Stimulated activated CD8-positive, alpha-beta memory T cell treated with anti-CD3 and anti-CD28 coated beads, Interleukin-15, amount 100 ng/mL, for 4 hours (primary cell): ENCODE data around the gene MGAT4B.
A peak's percentile ranks its signal among the peaks of the same experiment; 100 is the strongest.
"Not testable (repeated sequence)": the region's sequence is repeated elsewhere in the genome, so short reads cannot be mapped to it uniquely, and the experiment has no call there.

Experiments
- DNase-seq, 2 donors: peaks; one replicate each; pipeline ENCODE4 v3.0.0-alpha.2; 2020; ENCODE audit warnings: low read depth in 2 of 2

MGAT4B gene

GRCh38 chr5:179806250-179807048 is at the start of gene MGAT4B:
Gene MGAT4B, minus strand, starts transcription at chr5:179806866. Its CDS starts 283 bp downstream, at chr5:179806583.
- DNase-seq, result no peak

GRCh38 chr5:179854356-179854755 is 47.7 kb upstream of the MGAT4B start:
- no peak for DNase-seq

- no peak for DNase-seq
Observed at GRCh38 chr5:179852993-179853547, 46.4 kb upstream of the MGAT4B start.

- no peak for DNase-seq
Observed at GRCh38 chr5:179841621-179842020, 35.0 kb upstream of the MGAT4B start.

- no peak for DNase-seq
Observed at GRCh38 chr5:179840766-179841165, 34.1 kb upstream of the MGAT4B start.

GRCh38 chr5:179840321-179840720 is 33.7 kb upstream of the MGAT4B start:
- DNase-seq, result no peak

- DNase-seq, result no peak
Observed at GRCh38 chr5:179839328-179840256, 32.9 kb upstream of the MGAT4B start.

GRCh38 chr5:179837076-179838011 is 30.7 kb upstream of the MGAT4B start:
- DNase-seq, result no peak

- DNase-seq, result peak; percentile 26 to 35
Observed at GRCh38 chr5:179836225-179837019, 29.8 kb upstream of the MGAT4B start.

- not testable (repeated sequence) for DNase-seq
Observed at GRCh38 chr5:179834871-179835270, 28.2 kb upstream of the MGAT4B start.

- DNase-seq, result no peak
Observed at GRCh38 chr5:179834120-179834519, 27.5 kb upstream of the MGAT4B start.

- no peak for DNase-seq
Observed at GRCh38 chr5:179833709-179834070, 27.0 kb upstream of the MGAT4B start.

GRCh38 chr5:179833056-179833708 is 26.5 kb upstream of the MGAT4B start:
- no peak for DNase-seq

- no peak for DNase-seq
Observed at GRCh38 chr5:179832039-179832745, 25.5 kb upstream of the MGAT4B start.

GRCh38 chr5:179830818-179831468 is 24.3 kb upstream of the MGAT4B start:
- no peak for DNase-seq

- no peak for DNase-seq
Observed at GRCh38 chr5:179829732-179830435, 23.2 kb upstream of the MGAT4B start.

- no peak for DNase-seq
Observed at GRCh38 chr5:179828756-179829421, 22.2 kb upstream of the MGAT4B start.

GRCh38 chr5:179827680-179828079 is 21.0 kb upstream of the MGAT4B start:
- DNase-seq, result peak in 1 of 2 donors; percentile 45
